WTC11 (cell line): ENCODE measurements around the gene STRA6. TPM values are rescaled to one million over a fixed set of nuclear protein-coding genes. Genes with fewer than 3 reads are reported as not detected.

ENCODE experiments used
- ATAC-seq: fragments of 200-7000 bp; cut with Tn5 transposase; 2 replicates; pipeline ENCODE4 v1.10.0; 2021; ENCODE audit warnings: mild to moderate bottlenecking, moderate library complexity
- CTCF ChIA-PET: fragments of 300-600 bp; sonication (Branson Sonifier 250); formaldehyde crosslinking; loops from one replicate; lab custom pipeline; 2021; ENCODE audit warnings: antibody characterized with exemption; lab: Charles Lee
- POLR2A ChIA-PET: fragments of 350-600 bp; sonication (Branson Sonifier 250); formaldehyde crosslinking; loops from one replicate; lab custom pipeline; 2021; ENCODE audit warnings: antibody characterized with exemption; lab: Charles Lee
- DNase-seq: peaks from one replicate; pipeline ENCODE4 v3.0.0; 2021; ENCODE audit warnings: low spot score
- H3K27ac Mint-ChIP-seq: 2 replicates; pipeline ENCODE4 v1.8.0; 2021; ENCODE audit warnings: mixed read lengths
- H3K27me3 Mint-ChIP-seq: 2 replicates; pipeline ENCODE4 v1.8.0; 2021; ENCODE audit warnings: low read depth, mild to moderate bottlenecking, moderate library complexity, mixed read lengths
- H3K36me3 Mint-ChIP-seq: 2 replicates; pipeline ENCODE4 v1.8.0; 2021; ENCODE audit warnings: mixed read lengths
- H3K4me1 Mint-ChIP-seq: 2 replicates; pipeline ENCODE4 v1.8.0; 2022; ENCODE audit warnings: mixed read lengths
- H3K4me3 Mint-ChIP-seq: 2 replicates; pipeline ENCODE4 v1.8.0; 2021; ENCODE audit warnings: mild to moderate bottlenecking, moderate library complexity, mixed read lengths
- H3K9me3 Mint-ChIP-seq: 2 replicates; pipeline ENCODE4 v1.8.0; 2021; ENCODE audit warnings: mixed read lengths
- CREB1 ChIP-seq: sonication (generic); formaldehyde crosslinking; IDR thresholded peaks from 2 replicates; pipeline ENCODE4 v1.8.0; 2023; ENCODE audit warnings: mild to moderate bottlenecking, missing genetic modification reagents
- ESRRA ChIP-seq: sonication (generic); formaldehyde crosslinking; IDR thresholded peaks from 2 replicates; pipeline ENCODE4 v1.8.1; 2022; ENCODE audit warnings: mild to moderate bottlenecking, missing genetic modification reagents, borderline replicate concordance
- JUN ChIP-seq: sonication (generic); formaldehyde crosslinking; IDR thresholded peaks from 2 replicates; pipeline ENCODE4 v1.8.0; 2023; ENCODE audit warnings: mild to moderate bottlenecking, missing genetic modification reagents
- NFATC4 ChIP-seq: fragments of 250-450 bp; sonication (Bioruptor Pico); IDR thresholded peaks from 2 replicates; pipeline ENCODE4 v1.9.0; 2021; ENCODE audit warnings: mild to moderate bottlenecking
- NFE2L1 ChIP-seq: sonication (generic); formaldehyde crosslinking; IDR thresholded peaks from 2 replicates; pipeline ENCODE4 v1.8.1; 2023; ENCODE audit warnings: missing genetic modification reagents
- NFYB ChIP-seq: sonication (generic); formaldehyde crosslinking; conservative IDR thresholded peaks from 2 replicates; pipeline ENCODE4 v1.8.0; 2022; ENCODE audit warnings: low read depth, missing genetic modification reagents
- PREB ChIP-seq: sonication (generic); formaldehyde crosslinking; IDR thresholded peaks from 2 replicates; pipeline ENCODE4 v1.8.1; 2022; ENCODE audit warnings: mild to moderate bottlenecking, missing genetic modification reagents, moderate library complexity, borderline replicate concordance
- SMAD3 ChIP-seq: sonication (generic); formaldehyde crosslinking; IDR thresholded peaks from 2 replicates; pipeline ENCODE4 v1.8.0; 2022; ENCODE audit warnings: missing genetic modification reagents, mild to moderate bottlenecking, borderline replicate concordance
- USF1 ChIP-seq: sonication (generic); formaldehyde crosslinking; IDR thresholded peaks from 2 replicates; pipeline ENCODE4 v1.8.0; 2022; ENCODE audit warnings: mild to moderate bottlenecking, missing genetic modification reagents
- ZBTB43 ChIP-seq: sonication (generic); formaldehyde crosslinking; IDR thresholded peaks from 2 replicates; pipeline ENCODE4 v1.8.1; 2023; ENCODE audit warnings: mild to moderate bottlenecking, missing genetic modification reagents
- ZNF416 ChIP-seq: fragments of 250-450 bp; sonication (Bioruptor Pico); IDR thresholded peaks from 2 replicates; pipeline ENCODE4 v1.9.0; 2021; ENCODE audit warnings: mild to moderate bottlenecking, inconsistent platforms
- total RNA-seq: library from RNA; stranded (reverse); gene quantifications from 3 replicates; pipeline ENCODE4 v1.2.3, GENCODE V29; 2021
- TF ChIP-seq, protein P1 (sequence below): sonication (generic); formaldehyde crosslinking; IDR thresholded peaks from 2 replicates; pipeline ENCODE4 v1.8.0; 2022; ENCODE audit warnings: missing genetic modification reagents
- TF ChIP-seq, protein P2 (sequence below): fragments of 250-450 bp; sonication (Bioruptor Pico); IDR thresholded peaks from 2 replicates; pipeline ENCODE4 v1.9.0; 2021; ENCODE audit warnings: mild to moderate bottlenecking
- TF ChIP-seq, protein P3 (sequence below): sonication (generic); formaldehyde crosslinking; IDR thresholded peaks from 2 replicates; pipeline ENCODE4 v1.8.1; 2023; ENCODE audit warnings: mild to moderate bottlenecking, missing genetic modification reagents
- TF ChIP-seq, protein P4 (sequence below): sonication (generic); formaldehyde crosslinking; conservative IDR thresholded peaks from 2 replicates; pipeline ENCODE4 v1.8.1; 2023; ENCODE audit warnings: mild to moderate bottlenecking, low read depth, missing genetic modification reagents, moderate library complexity
- TF ChIP-seq, protein P5 (sequence below): sonication (generic); formaldehyde crosslinking; IDR thresholded peaks from 2 replicates; pipeline ENCODE4 v1.8.0; 2023; ENCODE audit warnings: missing genetic modification reagents
- TF ChIP-seq, protein P6 (sequence below): fragments of 250-450 bp; sonication (Bioruptor Pico); IDR thresholded peaks from 2 replicates; pipeline ENCODE4 v1.8.0; 2021; ENCODE audit warnings: mild to moderate bottlenecking

The STRA6 gene
- total RNA-seq, 1 experiment from 2014 or later, result 23.2 TPM

DNA sequence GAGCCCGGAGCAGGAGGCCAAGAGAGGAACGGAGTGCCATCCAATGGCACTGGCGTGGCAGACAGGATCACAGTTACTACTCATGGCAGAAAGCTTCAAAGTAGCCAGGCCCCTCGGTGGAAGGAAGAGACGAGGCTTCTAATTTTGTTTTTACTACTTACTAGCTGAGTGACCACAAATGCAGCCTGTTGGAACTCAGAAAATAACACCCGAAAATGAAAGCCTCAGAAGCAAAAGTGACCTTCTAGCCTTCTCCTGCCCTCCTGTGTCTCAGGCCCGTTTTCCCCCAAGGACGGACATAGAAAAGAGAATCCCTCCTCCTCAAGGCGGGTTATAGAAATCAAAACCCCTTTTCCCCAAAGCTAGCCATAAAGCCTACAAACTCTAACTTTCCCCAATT lies 9.9 kb upstream of the STRA6 start:
- no peak for DNase-seq
- no peak overlapping the region for H3K27ac Mint-ChIP-seq
- peaks cover 81% of the 10 kb centered on the region for H3K4me1 Mint-ChIP-seq
- H3K27me3 Mint-ChIP-seq, result peaks cover 37% of the 10 kb centered on the region
- TF ChIP-seq, protein P1, sequence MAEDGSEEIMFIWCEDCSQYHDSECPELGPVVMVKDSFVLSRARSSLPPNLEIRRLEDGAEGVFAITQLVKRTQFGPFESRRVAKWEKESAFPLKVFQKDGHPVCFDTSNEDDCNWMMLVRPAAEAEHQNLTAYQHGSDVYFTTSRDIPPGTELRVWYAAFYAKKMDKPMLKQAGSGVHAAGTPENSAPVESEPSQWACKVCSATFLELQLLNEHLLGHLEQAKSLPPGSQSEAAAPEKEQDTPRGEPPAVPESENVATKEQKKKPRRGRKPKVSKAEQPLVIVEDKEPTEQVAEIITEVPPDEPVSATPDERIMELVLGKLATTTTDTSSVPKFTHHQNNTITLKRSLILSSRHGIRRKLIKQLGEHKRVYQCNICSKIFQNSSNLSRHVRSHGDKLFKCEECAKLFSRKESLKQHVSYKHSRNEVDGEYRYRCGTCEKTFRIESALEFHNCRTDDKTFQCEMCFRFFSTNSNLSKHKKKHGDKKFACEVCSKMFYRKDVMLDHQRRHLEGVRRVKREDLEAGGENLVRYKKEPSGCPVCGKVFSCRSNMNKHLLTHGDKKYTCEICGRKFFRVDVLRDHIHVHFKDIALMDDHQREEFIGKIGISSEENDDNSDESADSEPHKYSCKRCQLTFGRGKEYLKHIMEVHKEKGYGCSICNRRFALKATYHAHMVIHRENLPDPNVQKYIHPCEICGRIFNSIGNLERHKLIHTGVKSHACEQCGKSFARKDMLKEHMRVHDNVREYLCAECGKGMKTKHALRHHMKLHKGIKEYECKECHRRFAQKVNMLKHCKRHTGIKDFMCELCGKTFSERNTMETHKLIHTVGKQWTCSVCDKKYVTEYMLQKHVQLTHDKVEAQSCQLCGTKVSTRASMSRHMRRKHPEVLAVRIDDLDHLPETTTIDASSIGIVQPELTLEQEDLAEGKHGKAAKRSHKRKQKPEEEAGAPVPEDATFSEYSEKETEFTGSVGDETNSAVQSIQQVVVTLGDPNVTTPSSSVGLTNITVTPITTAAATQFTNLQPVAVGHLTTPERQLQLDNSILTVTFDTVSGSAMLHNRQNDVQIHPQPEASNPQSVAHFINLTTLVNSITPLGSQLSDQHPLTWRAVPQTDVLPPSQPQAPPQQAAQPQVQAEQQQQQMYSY, result peak; percentile 36; the same call in 1 of the 2 replicates
- no peak for TF ChIP-seq SMAD3 (CRISPR knock-in tag)
- peaks cover 8% of the 10 kb centered on the region; the same call in 1 of the 2 replicates for H3K36me3 Mint-ChIP-seq
- ChIA-PET CTCF (interaction anchor here (1.1 to 1.4 kb wide), 3 partner anchors 95 to 176 kb away, joined by 3 to 6 read pairs (median 4); no protein-coding TSS in a partner anchor), POLR2A (no interaction called here)
- H3K4me3 Mint-ChIP-seq, result no peak overlapping the region
- ATAC-seq, result no peak
- no peaks in the 10 kb centered on the region for H3K9me3 Mint-ChIP-seq

- ATAC-seq (no peak), DNase-seq (no peak)
- CTCF ChIA-PET, result interaction anchor here (0.7 to 1.5 kb wide), 6 partner anchors 28 to 175 kb away, joined by 3 to 6 read pairs (median 4); no protein-coding TSS in a partner anchor
- Mint-ChIP-seq H3K9me3 (no peaks in the 10 kb centered on the region), H3K27ac (peak overlapping the region; percentile 14; the same call in 1 of the 2 replicates), H3K36me3 (peaks cover 8% of the 10 kb centered on the region; the same call in 1 of the 2 replicates), H3K4me3 (no peak overlapping the region), H3K4me1 (peaks cover 82% of the 10 kb centered on the region), H3K27me3 (peaks cover 30% of the 10 kb centered on the region)
- POLR2A ChIA-PET, result no interaction called here
- TF ChIP-seq JUN (CRISPR knock-in tag) (no peak), NFYB (no peak), PREB (no peak), ZBTB43 (CRISPR knock-in tag) (no peak), NFATC4 (CRISPR knock-in tag) (no peak), NFE2L1 (no peak), ESRRA (CRISPR knock-in tag) (no peak), ZNF416 (no peak), USF1 (no peak), CREB1 (CRISPR knock-in tag) (no peak)
- TF ChIP-seq, protein P2, sequence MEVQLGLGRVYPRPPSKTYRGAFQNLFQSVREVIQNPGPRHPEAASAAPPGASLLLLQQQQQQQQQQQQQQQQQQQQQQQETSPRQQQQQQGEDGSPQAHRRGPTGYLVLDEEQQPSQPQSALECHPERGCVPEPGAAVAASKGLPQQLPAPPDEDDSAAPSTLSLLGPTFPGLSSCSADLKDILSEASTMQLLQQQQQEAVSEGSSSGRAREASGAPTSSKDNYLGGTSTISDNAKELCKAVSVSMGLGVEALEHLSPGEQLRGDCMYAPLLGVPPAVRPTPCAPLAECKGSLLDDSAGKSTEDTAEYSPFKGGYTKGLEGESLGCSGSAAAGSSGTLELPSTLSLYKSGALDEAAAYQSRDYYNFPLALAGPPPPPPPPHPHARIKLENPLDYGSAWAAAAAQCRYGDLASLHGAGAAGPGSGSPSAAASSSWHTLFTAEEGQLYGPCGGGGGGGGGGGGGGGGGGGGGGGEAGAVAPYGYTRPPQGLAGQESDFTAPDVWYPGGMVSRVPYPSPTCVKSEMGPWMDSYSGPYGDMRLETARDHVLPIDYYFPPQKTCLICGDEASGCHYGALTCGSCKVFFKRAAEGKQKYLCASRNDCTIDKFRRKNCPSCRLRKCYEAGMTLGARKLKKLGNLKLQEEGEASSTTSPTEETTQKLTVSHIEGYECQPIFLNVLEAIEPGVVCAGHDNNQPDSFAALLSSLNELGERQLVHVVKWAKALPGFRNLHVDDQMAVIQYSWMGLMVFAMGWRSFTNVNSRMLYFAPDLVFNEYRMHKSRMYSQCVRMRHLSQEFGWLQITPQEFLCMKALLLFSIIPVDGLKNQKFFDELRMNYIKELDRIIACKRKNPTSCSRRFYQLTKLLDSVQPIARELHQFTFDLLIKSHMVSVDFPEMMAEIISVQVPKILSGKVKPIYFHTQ (CRISPR knock-in tag), result no peak
- TF ChIP-seq, protein P3, sequence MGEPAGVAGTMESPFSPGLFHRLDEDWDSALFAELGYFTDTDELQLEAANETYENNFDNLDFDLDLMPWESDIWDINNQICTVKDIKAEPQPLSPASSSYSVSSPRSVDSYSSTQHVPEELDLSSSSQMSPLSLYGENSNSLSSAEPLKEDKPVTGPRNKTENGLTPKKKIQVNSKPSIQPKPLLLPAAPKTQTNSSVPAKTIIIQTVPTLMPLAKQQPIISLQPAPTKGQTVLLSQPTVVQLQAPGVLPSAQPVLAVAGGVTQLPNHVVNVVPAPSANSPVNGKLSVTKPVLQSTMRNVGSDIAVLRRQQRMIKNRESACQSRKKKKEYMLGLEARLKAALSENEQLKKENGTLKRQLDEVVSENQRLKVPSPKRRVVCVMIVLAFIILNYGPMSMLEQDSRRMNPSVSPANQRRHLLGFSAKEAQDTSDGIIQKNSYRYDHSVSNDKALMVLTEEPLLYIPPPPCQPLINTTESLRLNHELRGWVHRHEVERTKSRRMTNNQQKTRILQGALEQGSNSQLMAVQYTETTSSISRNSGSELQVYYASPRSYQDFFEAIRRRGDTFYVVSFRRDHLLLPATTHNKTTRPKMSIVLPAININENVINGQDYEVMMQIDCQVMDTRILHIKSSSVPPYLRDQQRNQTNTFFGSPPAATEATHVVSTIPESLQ (CRISPR knock-in tag), result no peak
- TF ChIP-seq, protein P4, sequence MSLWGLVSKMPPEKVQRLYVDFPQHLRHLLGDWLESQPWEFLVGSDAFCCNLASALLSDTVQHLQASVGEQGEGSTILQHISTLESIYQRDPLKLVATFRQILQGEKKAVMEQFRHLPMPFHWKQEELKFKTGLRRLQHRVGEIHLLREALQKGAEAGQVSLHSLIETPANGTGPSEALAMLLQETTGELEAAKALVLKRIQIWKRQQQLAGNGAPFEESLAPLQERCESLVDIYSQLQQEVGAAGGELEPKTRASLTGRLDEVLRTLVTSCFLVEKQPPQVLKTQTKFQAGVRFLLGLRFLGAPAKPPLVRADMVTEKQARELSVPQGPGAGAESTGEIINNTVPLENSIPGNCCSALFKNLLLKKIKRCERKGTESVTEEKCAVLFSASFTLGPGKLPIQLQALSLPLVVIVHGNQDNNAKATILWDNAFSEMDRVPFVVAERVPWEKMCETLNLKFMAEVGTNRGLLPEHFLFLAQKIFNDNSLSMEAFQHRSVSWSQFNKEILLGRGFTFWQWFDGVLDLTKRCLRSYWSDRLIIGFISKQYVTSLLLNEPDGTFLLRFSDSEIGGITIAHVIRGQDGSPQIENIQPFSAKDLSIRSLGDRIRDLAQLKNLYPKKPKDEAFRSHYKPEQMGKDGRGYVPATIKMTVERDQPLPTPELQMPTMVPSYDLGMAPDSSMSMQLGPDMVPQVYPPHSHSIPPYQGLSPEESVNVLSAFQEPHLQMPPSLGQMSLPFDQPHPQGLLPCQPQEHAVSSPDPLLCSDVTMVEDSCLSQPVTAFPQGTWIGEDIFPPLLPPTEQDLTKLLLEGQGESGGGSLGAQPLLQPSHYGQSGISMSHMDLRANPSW (CRISPR knock-in tag), result no peak
- TF ChIP-seq, protein P5, sequence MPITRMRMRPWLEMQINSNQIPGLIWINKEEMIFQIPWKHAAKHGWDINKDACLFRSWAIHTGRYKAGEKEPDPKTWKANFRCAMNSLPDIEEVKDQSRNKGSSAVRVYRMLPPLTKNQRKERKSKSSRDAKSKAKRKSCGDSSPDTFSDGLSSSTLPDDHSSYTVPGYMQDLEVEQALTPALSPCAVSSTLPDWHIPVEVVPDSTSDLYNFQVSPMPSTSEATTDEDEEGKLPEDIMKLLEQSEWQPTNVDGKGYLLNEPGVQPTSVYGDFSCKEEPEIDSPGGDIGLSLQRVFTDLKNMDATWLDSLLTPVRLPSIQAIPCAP (CRISPR knock-in tag), result no peak
- TF ChIP-seq, protein P6, sequence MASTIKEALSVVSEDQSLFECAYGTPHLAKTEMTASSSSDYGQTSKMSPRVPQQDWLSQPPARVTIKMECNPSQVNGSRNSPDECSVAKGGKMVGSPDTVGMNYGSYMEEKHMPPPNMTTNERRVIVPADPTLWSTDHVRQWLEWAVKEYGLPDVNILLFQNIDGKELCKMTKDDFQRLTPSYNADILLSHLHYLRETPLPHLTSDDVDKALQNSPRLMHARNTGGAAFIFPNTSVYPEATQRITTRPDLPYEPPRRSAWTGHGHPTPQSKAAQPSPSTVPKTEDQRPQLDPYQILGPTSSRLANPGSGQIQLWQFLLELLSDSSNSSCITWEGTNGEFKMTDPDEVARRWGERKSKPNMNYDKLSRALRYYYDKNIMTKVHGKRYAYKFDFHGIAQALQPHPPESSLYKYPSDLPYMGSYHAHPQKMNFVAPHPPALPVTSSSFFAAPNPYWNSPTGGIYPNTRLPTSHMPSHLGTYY (CRISPR knock-in tag), result no peak
Observed at GRCh38 chr15:74211656-74212055, 9.1 kb upstream of the STRA6 start.
